A204.1 (cell line): Measurements from ENCODE around the gene MAD2L1BP.
A peak's percentile ranks its signal among the peaks of the same experiment; 100 is the strongest.
"Not testable (repeated sequence)": the region's sequence is repeated elsewhere in the genome, so short reads cannot be mapped to it uniquely, and the experiment has no call there.

ENCODE experiments used
- FAIRE-seq: peaks from 2 replicates; lab custom pipeline; 2012; peaks lifted over from hg19 to GRCh38; lab: Jason Lieb, UNC

The MAD2L1BP gene

DNA sequence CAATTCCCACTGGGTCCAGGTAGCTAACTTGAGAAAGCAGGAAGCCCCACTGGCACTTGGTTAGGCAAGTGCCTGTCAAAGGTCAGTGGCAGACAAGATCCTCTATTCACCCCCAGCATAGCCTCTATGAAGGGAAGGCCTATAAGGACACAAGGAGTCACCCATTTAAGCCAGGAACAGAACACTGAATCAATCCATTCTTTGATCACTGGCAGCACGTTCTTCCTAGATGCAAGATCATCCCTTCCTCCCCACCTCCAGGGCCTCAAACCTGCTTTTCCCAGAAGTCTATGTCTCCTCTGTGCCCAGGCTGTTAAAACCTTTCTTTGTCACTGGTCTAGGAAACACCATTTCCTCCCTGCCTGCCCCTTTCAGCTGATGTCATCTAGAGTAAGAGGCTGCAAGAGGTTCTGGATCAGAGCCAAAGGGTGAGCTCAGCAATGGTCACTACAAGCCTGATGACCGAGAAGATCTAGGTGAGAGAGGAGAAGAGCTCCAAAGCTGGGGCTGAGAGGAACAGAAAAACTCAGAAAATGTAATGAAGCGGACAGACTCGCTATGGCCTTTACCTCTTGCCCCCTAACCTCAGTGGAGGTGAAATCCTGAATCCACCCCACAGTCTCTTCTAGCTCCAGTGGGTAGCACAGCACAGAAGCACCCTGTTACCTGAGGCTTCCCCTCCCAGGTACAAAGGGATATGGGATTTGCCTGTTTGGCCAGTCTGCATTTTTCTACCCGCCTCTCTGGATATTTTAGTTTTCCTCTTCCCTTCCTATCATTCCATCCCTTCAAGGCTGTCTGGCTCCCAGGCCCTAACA is 8.4 kb upstream of the MAD2L1BP start:
- no peak for FAIRE-seq

DNA sequence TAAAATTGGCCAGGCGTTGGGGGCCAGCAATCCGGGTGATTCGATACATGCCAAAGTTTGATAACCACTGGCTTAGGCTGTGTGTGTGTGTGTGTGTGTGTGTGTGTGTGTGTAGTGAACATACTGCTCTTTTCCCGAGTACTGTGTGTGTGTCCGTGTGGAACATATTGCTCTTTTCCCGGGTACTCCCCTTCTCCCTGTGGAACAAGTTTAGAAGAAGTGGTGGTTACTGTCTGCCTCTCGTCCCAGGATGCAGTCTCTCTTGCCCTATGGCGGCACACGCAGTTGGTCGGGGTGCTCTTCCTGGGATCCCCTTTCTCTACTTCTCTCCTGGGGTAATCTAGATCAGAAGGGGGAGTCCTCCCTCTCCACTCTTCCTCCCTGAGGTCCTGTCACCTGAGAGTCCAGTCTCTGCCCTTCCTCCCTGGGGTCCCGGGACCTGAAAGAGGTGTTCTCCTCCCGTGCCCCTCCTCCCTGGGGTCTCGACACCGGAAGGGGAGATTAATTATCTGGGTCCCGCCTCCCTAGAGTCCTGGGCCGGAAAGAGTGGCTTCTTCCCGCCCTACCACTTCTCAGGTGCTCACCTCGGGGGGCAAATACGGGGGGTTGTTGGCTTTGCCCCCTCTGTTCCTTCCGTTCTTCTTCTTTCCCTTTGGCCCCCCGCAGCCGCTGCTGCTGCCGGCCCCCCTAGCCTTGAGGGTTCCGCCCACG is 7.1 kb upstream of the MAD2L1BP start:
- FAIRE-seq: no peak

DNA sequence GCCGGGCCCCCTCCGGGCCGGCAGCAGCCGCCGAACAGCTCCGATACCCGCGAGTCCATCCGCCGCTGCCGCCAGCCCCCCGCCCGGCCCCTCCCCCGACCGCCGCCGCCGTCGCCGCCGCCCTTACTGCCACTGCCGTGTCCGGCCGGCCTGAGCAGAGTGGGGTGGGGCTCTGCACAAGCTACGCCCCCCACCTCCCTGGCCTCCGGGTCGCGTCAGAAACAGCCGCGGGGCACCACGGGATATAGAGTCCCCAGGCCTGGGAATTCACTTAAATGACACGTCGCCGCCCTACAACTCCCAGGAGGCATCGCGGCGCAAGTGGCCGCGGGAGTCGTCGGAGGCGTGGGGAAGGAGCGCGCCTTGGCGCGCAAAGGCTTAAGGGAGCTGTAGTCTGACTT is 6.5 kb upstream of the MAD2L1BP start, which contains the start of gene GTPBP2:
GTPBP2 (minus strand) TSS at position 161 of the 401 bp plus-strand sequence; CDS start at position 59, 102 bp downstream.
- peak; percentile 92 for FAIRE-seq

DNA sequence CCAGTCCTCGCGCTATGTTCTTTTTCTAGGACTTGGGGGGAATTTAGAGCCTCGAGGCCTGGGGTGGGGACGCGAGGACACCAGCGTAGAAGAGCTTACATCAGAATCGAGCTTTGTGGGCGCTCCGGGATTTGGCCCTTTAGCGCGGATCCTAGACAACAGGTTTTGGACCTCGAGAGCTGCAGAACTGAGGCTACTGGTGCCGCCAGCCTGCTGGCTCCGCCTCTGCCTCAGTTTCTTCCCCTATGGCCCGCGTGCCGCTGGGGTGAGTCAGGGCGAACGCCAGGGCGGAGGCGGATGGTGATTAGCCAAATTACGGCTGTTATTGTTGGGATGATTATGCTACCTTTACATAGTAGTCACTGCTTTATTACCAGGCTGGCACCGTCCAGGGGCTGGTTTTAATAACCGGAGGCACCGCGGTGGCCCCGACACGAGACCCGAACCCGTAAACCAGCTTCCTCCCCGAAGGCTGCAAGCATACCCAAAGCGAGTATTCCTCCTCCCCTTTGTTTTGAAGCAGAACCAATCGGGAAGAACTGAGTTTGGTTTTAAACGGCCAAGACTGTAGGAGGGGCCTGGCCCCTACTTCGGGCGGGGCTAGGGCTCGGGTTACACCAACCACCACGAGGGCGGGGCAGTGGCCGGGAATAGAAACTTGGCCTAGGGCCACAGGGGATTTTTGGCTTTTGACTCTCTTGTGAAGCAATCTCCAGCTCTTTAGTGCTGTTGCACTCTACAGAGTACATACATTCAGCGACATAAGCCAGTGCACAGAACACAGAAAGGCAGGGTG is 5.9 kb upstream of the MAD2L1BP start:
- peak; percentile 99 for FAIRE-seq

DNA sequence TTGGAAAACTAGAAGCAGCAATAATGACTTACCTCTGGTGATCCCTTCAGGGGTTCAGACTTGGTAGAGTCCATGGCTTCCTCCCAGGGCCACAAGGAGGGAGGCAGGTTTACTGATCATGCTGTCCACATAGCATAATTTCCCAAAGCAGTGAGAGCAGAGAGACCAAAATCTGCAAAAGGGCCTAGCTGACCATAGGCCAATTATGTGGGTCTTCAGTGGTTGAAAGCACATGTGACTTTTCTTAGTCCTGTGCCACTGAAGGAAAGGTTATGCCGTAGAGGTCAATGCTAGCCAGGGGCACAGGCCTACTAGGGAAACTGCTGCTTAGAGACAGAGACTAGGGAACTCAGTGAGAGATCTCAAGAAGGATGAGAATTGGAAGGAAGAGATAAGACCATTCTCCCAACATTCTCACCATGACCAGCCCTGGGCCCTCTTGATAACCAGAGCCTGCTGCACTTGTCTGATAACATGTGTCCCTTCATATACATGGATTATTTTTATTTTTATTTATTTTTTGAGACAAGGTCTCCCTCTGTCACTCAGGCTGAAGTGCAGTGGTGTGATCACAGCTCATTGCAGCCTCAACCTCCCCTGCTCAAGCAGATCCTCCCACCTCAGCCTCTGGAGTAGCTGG is 4.5 kb upstream of the MAD2L1BP start:
- no peak for FAIRE-seq

DNA sequence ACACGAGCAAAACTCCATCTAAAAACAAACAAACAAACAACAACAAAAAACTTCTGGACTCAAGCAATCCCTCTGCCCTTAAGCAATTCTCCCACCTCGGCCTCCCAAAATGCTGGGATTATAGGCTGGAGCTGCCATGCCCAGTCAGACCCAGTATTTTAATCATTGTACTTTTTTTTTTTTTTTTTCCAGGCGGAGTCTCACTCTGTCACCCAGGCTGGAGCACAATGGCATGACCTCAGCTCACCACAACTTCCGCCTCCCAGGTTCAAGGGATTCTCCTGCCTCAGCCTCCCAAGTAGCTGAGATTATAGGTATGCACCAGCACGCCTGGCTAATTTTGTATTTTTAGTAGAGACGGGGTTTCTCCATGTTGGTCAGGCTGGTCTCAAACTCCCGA is 2.6 kb upstream of the MAD2L1BP start:
- FAIRE-seq: not testable (repeated sequence)

DNA sequence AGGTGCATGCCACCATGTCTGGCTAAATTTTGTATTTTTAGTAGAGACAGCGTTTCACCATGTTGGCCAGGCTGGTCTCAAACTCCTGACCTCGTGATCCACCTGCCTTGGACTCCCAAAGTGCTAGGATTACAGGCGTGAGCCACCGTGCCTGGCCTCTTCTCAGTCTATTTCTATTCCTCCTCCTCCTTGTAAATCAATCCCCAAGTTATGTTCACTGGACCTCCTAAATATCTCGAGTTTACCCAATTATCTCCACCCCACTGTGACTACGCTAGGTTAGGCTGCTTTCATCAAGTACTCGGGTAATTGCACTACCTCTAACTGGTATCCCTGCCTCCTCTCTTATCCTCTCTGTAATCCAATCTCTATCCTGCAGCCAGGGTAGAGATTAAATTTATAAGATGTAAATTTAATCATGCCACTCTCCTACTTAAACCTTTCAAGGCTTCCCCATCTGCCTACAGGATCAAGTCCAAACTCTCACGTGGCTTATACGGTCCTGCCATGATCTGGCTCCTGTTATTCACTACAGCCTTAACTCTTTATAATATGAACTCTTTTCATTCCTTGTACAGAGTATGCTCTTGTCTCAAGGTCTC is 837 bp upstream of the MAD2L1BP start:
- FAIRE-seq: no peak

DNA sequence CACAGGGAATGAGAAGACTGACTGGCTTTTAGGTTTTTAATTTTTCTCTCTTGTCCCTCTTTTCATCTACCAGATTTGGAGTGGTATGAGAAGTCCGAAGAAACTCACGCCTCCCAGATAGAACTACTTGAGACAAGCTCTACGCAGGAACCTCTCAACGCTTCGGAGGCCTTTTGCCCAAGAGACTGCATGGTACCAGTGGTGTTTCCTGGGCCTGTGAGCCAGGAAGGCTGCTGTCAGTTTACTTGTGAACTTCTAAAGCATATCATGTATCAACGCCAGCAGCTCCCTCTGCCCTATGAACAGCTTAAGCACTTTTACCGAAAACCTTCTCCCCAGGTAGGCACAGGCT is 644 bp downstream of the MAD2L1BP start:
- no peak for FAIRE-seq

DNA sequence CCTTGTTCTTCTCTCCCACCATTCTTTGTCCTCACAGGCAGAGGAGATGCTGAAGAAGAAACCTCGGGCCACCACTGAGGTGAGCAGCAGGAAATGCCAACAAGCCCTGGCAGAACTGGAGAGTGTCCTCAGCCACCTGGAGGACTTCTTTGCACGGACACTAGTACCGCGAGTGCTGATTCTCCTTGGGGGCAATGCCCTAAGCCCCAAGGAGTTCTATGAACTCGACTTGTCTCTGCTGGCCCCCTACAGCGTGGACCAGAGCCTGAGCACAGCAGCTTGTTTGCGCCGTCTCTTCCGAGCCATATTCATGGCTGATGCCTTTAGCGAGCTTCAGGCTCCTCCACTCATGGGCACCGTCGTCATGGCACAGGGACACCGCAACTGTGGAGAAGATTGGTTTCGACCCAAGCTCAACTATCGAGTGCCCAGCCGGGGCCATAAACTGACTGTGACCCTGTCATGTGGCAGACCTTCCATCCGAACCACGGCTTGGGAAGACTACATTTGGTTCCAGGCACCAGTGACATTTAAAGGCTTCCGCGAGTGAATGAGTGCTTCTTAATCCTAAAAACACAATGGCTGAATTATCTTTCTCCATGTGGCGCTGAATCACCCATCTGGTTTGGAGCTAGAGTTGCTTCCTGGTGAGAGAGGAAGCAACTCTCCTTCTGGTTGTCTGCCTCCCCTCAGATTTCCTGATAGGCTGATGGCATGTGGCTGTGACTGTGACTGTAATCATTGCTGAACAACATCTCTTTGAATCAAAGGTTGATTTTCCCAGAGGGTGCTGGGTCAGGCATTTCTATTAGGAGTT is 4.6 kb downstream of the MAD2L1BP start:
- no peak for FAIRE-seq

DNA sequence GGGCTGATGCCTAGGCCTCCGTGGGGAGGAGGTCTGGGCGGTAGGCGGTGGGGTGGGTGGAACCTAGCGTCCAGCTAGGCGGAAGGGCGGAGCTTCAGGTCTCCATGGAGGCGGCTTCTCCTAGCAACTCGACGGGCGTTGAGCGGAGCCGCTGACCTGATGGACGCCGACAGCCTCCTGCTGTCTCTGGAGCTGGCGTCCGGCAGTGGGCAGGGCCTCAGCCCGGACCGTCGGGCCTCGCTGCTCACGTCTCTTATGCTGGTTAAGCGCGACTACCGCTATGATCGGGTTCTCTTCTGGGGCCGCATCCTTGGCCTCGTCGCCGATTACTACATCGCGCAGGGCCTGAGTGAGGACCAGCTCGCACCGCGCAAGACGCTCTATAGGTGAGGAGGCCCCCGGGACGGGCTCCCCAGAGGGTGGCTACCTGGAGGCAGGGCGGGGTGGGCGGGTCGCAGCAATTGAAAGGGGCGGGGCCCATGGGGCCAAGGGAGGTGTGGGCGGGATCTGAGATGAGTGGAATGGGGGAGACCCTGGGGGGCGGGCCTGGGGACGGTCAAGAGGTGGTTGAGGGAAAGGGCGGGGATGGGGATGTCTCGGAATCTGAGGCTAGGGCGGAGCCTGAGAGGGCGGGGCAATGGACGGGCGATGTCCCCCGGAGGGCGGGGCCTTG is 9.4 kb downstream of the MAD2L1BP start, which contains the start of gene RSPH9:
RSPH9 (plus strand) TSS at position 97 of the 673 bp plus-strand sequence; CDS start at position 160, 63 bp downstream.
- FAIRE-seq: no peak

DNA sequence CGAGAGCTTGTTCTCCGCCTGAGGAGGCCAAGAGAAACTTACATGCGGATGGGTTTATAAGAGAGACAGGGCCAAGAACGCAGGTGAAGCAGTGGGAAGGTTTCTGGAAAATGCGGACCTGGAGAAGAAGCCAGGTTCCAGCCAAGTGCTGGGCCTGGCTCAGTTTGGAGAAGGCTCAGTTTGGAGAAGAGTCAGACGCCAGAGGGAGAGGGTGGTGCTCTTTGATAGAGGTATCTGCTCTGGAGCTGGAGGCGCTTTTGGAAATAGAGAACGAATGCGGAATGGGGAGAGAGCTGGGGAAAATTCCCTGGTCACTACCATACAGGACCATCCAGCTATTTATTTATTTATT is 9.9 kb downstream of the MAD2L1BP start:
- no peak for FAIRE-seq

DNA sequence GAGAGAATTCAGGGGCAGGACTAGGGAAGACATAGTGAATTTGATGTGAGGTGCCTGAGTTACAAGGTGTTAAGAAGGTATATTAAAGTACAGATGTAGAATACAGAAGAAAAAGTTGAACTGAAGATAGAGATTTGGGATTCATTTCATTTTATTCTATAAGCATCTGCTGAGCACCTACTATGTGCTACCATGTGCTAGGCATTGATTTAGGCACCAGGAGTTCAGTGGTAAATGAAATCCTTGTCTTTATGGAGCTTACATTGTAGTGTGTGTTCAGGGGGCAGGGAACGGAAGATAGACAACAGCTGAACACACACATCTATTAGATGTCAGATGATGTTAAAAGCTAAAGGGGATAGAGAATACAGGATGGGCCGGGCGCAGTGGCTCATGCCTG is 12.0 kb downstream of the MAD2L1BP start:
- FAIRE-seq: no peak

DNA sequence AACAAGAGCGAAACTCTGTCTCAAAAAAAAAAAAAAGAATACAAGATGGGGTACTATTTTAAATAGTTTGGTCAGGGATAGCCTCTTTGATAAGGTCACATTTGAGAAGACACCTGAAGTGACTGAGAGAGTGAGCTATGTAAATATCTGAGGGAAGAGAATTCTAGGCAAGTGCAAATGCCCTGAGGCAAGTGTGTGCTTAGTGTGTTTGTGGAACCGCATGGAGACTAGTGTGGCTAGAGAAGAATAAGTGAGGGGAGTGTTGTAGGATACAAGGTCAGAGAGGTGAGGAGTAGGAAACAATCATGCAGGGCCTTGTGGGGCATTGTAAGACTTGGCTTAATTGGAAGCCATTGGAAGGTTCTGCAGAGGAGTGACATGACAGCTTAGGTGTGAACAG is 12.6 kb downstream of the MAD2L1BP start:
- FAIRE-seq: no peak

DNA sequence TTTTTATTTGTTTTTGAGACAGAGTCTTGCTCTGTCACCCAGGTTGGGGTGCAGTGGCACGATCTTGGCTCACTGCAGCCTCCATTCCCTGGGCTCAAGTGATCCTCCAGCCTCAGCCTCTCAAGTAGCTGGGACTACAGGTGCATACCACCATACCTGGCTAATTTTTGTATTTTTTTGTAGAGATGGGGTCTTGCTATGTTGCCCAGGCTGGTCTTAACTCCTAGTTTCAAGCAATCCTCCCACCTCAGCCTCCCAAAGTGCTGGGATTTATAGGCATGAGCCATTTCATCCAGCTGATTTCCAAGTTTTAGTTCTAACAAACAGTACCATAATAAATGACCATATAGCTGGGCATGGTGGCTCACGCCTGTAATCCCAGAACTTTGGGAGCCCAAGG is 17.2 kb downstream of the MAD2L1BP start:
- not testable (repeated sequence) for FAIRE-seq

DNA sequence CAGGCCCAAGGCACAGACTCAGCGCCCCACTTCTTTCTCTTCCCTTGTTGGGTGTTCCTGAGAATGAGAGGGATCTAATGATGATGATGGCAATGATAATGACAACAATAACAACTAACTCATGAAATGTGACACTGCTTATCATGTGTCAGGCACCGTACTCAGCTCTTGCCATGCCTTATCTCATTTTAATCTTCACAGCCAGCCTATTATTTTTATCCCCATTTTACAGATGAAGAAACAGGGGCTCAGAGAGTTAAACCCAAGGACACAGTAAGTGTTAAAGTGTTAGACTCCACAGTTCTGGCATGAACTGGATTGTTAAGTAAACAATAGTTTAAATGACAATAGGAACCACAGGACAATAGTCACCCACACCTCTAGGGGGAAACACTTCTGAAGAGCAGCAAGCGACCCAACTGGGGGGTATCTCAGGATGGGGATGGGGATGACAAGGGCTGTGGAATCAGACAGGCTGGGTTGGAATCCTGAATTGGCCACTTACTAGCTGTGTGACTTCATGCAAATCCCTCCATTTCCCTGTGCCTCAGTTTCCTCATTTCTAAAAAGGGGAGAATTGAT is 21.7 kb downstream of the MAD2L1BP start:
- no peak for FAIRE-seq

DNA sequence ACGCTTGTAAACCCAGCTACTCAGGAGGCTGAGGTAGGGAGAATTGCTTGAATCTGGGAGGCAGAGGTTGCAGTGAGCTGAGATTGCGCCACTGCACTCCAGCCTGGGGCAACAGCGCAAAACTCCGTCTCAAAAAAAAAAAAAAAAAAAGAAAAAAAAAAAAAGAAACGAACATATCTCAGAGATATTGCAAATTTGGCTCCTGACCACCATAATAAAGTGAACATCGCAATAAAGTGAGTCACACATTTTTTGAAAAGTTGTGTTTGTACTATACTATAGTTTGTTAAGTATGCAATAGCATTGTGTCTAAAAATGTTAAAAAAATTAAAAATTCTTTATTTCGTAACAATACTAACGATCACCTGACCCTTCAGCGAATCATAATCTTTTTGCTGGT is 22.5 kb downstream of the MAD2L1BP start:
- no peak for FAIRE-seq

DNA sequence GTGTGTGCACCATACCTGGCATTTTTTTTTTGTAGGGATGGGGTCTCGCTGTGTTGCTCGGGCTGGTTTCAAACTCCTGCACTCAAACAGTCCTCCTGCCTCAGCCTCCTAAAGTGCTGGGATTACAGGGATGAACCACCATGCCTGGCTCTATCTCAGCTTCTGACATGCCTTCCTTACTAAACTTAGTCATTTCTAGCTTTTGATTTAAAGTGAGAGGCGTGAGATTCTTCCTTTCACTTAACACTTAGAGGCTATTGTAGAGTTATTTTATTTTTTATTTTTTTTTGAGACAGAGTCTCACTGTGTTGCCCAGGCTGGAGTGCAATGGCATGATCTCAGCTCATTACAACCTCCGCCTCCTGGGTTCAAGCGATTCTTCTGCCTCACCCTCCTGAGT is 27.3 kb downstream of the MAD2L1BP start:
- FAIRE-seq: not testable (repeated sequence)

DNA sequence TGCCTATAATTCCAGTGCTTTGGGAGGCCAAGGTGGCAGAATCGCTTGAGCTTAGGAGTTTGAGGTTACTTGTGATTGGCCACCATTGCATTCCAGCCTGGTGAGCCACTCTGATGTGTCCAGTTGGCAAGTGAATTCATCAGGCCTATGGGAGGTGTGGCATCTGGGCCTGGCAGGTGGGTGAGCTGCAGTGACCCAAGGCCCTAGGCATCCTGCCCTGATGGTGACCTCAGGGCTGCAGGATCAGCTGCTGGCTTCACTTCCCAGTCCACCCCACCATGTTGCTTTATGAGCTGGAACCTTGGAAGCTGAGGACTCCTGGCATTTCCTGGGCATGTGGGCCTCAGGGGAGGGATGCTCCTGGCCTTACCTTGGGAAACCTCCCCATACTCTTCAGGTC is 29.7 kb downstream of the MAD2L1BP start:
- no peak for FAIRE-seq

DNA sequence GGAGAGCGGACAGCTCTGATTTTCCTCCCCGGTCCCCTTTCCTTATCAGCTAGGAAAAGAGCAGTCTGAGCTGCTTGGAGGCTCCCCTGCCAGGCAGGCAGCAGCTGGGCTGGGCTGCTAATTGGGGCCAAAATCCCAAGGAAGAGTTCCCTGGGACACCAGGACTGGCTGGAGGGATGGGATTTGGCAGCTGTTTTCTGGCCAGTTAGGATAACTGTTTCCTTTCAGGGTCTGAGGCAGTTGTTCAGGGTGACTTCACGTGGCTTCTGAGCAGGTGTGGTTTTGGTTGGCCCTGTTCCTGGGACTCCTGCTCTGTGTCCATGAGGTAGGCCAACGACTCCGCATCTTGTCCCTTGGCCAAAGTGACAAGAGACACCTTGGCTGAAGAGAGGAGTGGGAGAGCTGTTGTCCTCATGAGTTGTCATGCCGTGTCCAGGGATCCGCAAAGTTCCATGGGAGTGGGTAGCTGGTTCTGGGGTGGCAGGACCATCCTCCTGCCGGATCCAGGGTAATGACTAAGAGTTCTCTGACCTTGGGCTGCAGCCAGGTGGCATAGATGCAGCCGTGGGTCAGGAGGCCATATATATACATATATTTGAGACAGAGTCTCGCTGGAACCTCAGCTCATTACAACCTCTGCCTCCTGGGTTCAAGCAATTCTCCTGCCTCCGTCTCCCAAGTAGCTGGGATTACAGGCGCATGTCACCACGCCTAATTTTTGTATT is 30.7 kb downstream of the MAD2L1BP start:
- no peak for FAIRE-seq
